ENCODE data around the gene KIAA0513. TPM values are rescaled to one million over a fixed set of nuclear protein-coding genes. Genes with fewer than 3 reads are reported as not detected.

The KIAA0513 gene
- total and polyA plus RNA-seq, 2 donors (not counting 3 experiments of a cell fraction or from before 2014, with no cell fraction given): 1.8 to 4.3 TPM

- Histone ChIP-seq H3K27ac (ENCODE audit: insufficient read depth, low read depth, low read length) (no peak overlapping the region), H2AFZ (ENCODE audit: low read depth, low read length) (no peak overlapping the region), H3K9ac (replicated peaks; ENCODE audit: extremely low read depth, insufficient read depth, low read length) (no peak overlapping the region), H3K27me3 (ENCODE audit: control insufficient read depth in 2 of 2, insufficient read depth in 2 of 2, low read length in 2 of 2) (peaks cover 0 to 2% of the 10 kb centered on the region in 2 experiments), H3K4me3 (replicated peaks in 1 of 3; ENCODE audit: insufficient read depth in 1 of 3, low read depth in 1 of 3, low read length in 3 of 3) (no peak overlapping the region), H3K9me3 (replicated peaks; ENCODE audit: control insufficient read depth, insufficient read depth, low read length) (no peaks in the 10 kb centered on the region), H4K20me1 (replicated peaks; ENCODE audit: control insufficient read depth, extremely low read depth, insufficient read depth, low read length) (no peaks in the 10 kb centered on the region), H3K79me2 (ENCODE audit: control insufficient read depth, insufficient read depth, low read length) (no peaks in the 10 kb centered on the region), H3K4me2 (ENCODE audit: insufficient read depth, low read length) (no peak overlapping the region), H3K9me1 (replicated peaks; ENCODE audit: control insufficient read depth, extremely low read depth, insufficient read depth, low read length) (no peaks in the 10 kb centered on the region), H3K4me1 (ENCODE audit: control insufficient read depth, extremely low read depth, insufficient read depth, low read length) (no peaks in the 10 kb centered on the region), H3K36me3 (ENCODE audit: control insufficient read depth in 2 of 2, extremely low read depth in 1 of 2, insufficient read depth in 2 of 2, low read length in 2 of 2) (no peaks in the 10 kb centered on the region)
- TF ChIP-seq MYC (IDR thresholded peaks at IDR 0.05; ENCODE audit: low read depth, low read length) (no peak), POLR2A (IDR thresholded peaks at IDR 0.05; ENCODE audit: low read depth, low read length) (no peak)
- FAIRE-seq (no peak), DNase-seq (ENCODE audit: low read depth, low spot score) (no peak)
- intact Hi-C loops (cut with micrococcal nuclease): no loop called here
- dilution Hi-C loops (cut with MboI; ENCODE audit: extremely low pct_ligation_motif_present, low sequenced_read_pairs): no loop called here
- POLR2A ChIA-PET: no interaction called here
- no TSS peak for BruUV-seq (replicated peaks)
- CTCF ChIA-PET: interaction anchor here (1.0 kb wide), 1 partner anchor 35 kb away, joined by 3 read pairs; no protein-coding TSS in a partner anchor
These were observed 63.4 kb downstream of the KIAA0513 start for GRCh38 chr16:85090873-85091521.

DNA sequence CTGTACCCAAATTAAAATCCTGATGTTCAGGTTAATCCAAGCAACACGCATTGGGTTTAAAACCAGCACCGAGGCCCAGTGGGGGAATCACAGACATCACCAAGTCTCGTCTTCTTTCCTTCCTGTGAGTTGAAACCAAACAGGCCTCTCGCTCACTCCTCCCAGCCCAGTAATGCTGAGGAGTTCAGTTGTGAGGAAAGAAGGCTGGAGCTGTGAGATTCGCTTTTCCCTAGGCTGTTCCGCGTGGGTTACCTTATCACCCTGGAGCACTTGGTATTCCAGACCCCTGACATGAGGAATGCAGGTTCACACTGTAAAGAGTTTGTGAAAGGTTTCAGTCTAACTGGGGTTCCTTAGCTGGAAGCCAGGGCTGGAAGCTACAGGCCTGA lies 63.9 kb downstream of the KIAA0513 start:
- Histone ChIP-seq H3K27me3 (ENCODE audit: control insufficient read depth in 2 of 2, insufficient read depth in 2 of 2, low read length in 2 of 2) (peaks cover 0 to 3% of the 10 kb centered on the region in 2 experiments), H3K27ac (ENCODE audit: insufficient read depth, low read depth, low read length) (no peak overlapping the region), H3K9me3 (replicated peaks; ENCODE audit: control insufficient read depth, insufficient read depth, low read length) (no peaks in the 10 kb centered on the region), H3K79me2 (ENCODE audit: control insufficient read depth, insufficient read depth, low read length) (no peaks in the 10 kb centered on the region), H2AFZ (ENCODE audit: low read depth, low read length) (no peak overlapping the region), H3K9ac (replicated peaks; ENCODE audit: extremely low read depth, insufficient read depth, low read length) (no peak overlapping the region), H3K9me1 (replicated peaks; ENCODE audit: control insufficient read depth, extremely low read depth, insufficient read depth, low read length) (no peaks in the 10 kb centered on the region), H3K4me3 (replicated peaks in 1 of 3; ENCODE audit: insufficient read depth in 1 of 3, low read depth in 1 of 3, low read length in 3 of 3) (no peak overlapping the region), H3K36me3 (ENCODE audit: control insufficient read depth in 2 of 2, extremely low read depth in 1 of 2, insufficient read depth in 2 of 2, low read length in 2 of 2) (no peaks in the 10 kb centered on the region), H4K20me1 (replicated peaks; ENCODE audit: control insufficient read depth, extremely low read depth, insufficient read depth, low read length) (no peaks in the 10 kb centered on the region), H3K4me1 (ENCODE audit: control insufficient read depth, extremely low read depth, insufficient read depth, low read length) (no peaks in the 10 kb centered on the region), H3K4me2 (ENCODE audit: insufficient read depth, low read length) (no peak overlapping the region)
- intact Hi-C loops (cut with micrococcal nuclease) (no loop called here), dilution Hi-C loops (cut with MboI; ENCODE audit: extremely low pct_ligation_motif_present, low sequenced_read_pairs) (no loop called here)
- DNase-seq (ENCODE audit: low read depth, low spot score) (no peak), FAIRE-seq (no peak)
- BruUV-seq (replicated peaks): no TSS peak
- ChIA-PET POLR2A (no interaction called here), CTCF (no interaction called here)
- TF ChIP-seq MYC (IDR thresholded peaks at IDR 0.05; ENCODE audit: low read depth, low read length): no peak
- no peak for TF ChIP-seq POLR2A (IDR thresholded peaks at IDR 0.05; ENCODE audit: low read depth, low read length)
- no peak for TF ChIP-seq EZH2 (IDR thresholded peaks at IDR 0.05; ENCODE audit: borderline replicate concordance, low read depth, low read length, severe bottlenecking)
- TF ChIP-seq JUN (IDR thresholded peaks at IDR 0.05; ENCODE audit: borderline replicate concordance, insufficient read depth, insufficient read length, low read depth): no peak
- TF ChIP-seq GATA2 (IDR thresholded peaks at IDR 0.05; ENCODE audit: insufficient read depth, insufficient read length, low read depth, low read length): no peak
- no peak for TF ChIP-seq CTCF (IDR thresholded peaks at IDR 0.05; ENCODE audit: extremely low read depth in 1 of 2, insufficient read depth in 1 of 2, low read depth in 1 of 2, low read length in 2 of 2)
- TF ChIP-seq POLR2AphosphoS5 (IDR thresholded peaks at IDR 0.05; ENCODE audit: insufficient read depth, low read depth, low read length): no peak
- TF ChIP-seq, protein P1, sequence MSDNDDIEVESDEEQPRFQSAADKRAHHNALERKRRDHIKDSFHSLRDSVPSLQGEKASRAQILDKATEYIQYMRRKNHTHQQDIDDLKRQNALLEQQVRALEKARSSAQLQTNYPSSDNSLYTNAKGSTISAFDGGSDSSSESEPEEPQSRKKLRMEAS (IDR thresholded peaks at IDR 0.05; ENCODE audit: insufficient read depth, insufficient read length): no peak
- no peak for TF ChIP-seq FOS (IDR thresholded peaks at IDR 0.05; ENCODE audit: borderline replicate concordance, insufficient read depth, low read length)

Measured in endothelial cell of umbilical vein (primary cell).